K562 (cell line): ENCODE results near the gene DOCK3.

Experiments used
- CEBPG ChIP-seq, 3 experiments: fragments of 200-800 bp in 1 of 3; sonication (Bioruptor generic) in 1 of 3; sonication (generic) in 1 of 3; formaldehyde crosslinking in 1 of 3; IDR thresholded peaks in 2 of 3; conservative IDR thresholded peaks in 1 of 3; 2 replicates each; pipeline versions ENCODE4 v1.6.1 to v1.8.0; 2016 to 2022; ENCODE audit warnings: missing compliant biosample characterization in 2 of 3, missing genetic modification characterization in 2 of 3, mild to moderate bottlenecking in 1 of 3, missing genetic modification reagents in 1 of 3
- ELF1 ChIP-seq: fragments of 200-800 bp; sonication (Bioruptor generic); IDR thresholded peaks from 2 replicates; pipeline ENCODE4 v1.6.1; 2016; ENCODE audit warnings: missing genetic modification characterization, missing compliant biosample characterization
- POLR2AphosphoS5 ChIP-seq: IDR thresholded peaks from 2 replicates; pipeline ENCODE4 v1.6.1; 2011; ENCODE audit warnings: mild to moderate bottlenecking, low read depth, low read length, moderate library complexity; ENCODE audit not compliant: control insufficient read depth, insufficient read depth
- RCOR1 ChIP-seq, 2 experiments: IDR thresholded peaks; 2 replicates each; pipeline ENCODE4 v1.6.1; 2012; ENCODE audit warnings: low read depth in 2 of 2, low read length in 2 of 2, borderline replicate concordance in 1 of 2, improper control_type of control experiment in 1 of 2
- REST ChIP-seq, 2 experiments: fragments of 450-650 bp; formaldehyde crosslinking in 1 of 2; IDR thresholded peaks; 2 replicates each; pipeline versions ENCODE4 v1.4.0 to v1.6.1; 2014 to 2020; ENCODE audit warnings: mild to moderate bottlenecking in 2 of 2, borderline replicate concordance in 1 of 2, low read depth in 1 of 2
- SP2 ChIP-seq: IDR thresholded peaks from 2 replicates; pipeline ENCODE4 v1.6.1; 2011; ENCODE audit warnings: mild to moderate bottlenecking, low read depth, low read length, moderate library complexity; ENCODE audit not compliant: poor library complexity, severe bottlenecking; ENCODE audit errors: extremely low read depth
- TEAD1 ChIP-seq, 2 experiments: fragments of 450-650 bp in 1 of 2; sonication (generic) in 1 of 2; formaldehyde crosslinking; IDR thresholded peaks; 2 replicates each; pipeline versions ENCODE4 v1.4.0 to v1.8.0; 2020 to 2022; ENCODE audit warnings: mild to moderate bottlenecking in 2 of 2, missing genetic modification reagents in 1 of 2
- YY1 ChIP-seq, 3 experiments: IDR thresholded peaks; 2 replicates each; pipeline ENCODE4 v1.6.1; 2011; ENCODE audit warnings: low read length in 2 of 3, mild to moderate bottlenecking in 2 of 3, moderate library complexity in 2 of 3, borderline replicate concordance in 1 of 3, control low read depth in 1 of 3, low read depth in 1 of 3; ENCODE audit not compliant: insufficient read depth in 3 of 3, insufficient replicate concordance in 2 of 3, control insufficient read depth in 1 of 3, insufficient read length in 1 of 3; ENCODE audit errors: extremely low read depth in 1 of 3
- ZKSCAN1 ChIP-seq: fragments of 150-350 bp; IDR thresholded peaks from 2 replicates; pipeline ENCODE4 v1.6.1; 2016; ENCODE audit warnings: low read depth, low read length
- ZZZ3 ChIP-seq: fragments of 450-650 bp; IDR thresholded peaks from 2 replicates; pipeline ENCODE4 v1.6.1; 2016; ENCODE audit warnings: antibody characterized with exemption, mild to moderate bottlenecking, moderate library complexity
- TF ChIP-seq, protein P1 (sequence below), 3 experiments: IDR thresholded peaks in 2 of 3; conservative IDR thresholded peaks in 1 of 3; 2 replicates each; pipeline ENCODE4 v1.5.1; 2011 to 2012; ENCODE audit warnings: low read length in 3 of 3, mild to moderate bottlenecking in 3 of 3, control low read depth in 2 of 3, improper control_type of control experiment in 1 of 3, inconsistent platforms in 1 of 3, low read depth in 1 of 3, mixed read lengths in 1 of 3, moderate library complexity in 1 of 3; ENCODE audit not compliant: insufficient read depth in 2 of 3
- TF ChIP-seq, protein P2 (sequence below): fragments of 250-450 bp; sonication (Bioruptor Pico); IDR thresholded peaks from 2 replicates; pipeline ENCODE4 v1.5.1; 2021; ENCODE audit warnings: mild to moderate bottlenecking

DNA sequence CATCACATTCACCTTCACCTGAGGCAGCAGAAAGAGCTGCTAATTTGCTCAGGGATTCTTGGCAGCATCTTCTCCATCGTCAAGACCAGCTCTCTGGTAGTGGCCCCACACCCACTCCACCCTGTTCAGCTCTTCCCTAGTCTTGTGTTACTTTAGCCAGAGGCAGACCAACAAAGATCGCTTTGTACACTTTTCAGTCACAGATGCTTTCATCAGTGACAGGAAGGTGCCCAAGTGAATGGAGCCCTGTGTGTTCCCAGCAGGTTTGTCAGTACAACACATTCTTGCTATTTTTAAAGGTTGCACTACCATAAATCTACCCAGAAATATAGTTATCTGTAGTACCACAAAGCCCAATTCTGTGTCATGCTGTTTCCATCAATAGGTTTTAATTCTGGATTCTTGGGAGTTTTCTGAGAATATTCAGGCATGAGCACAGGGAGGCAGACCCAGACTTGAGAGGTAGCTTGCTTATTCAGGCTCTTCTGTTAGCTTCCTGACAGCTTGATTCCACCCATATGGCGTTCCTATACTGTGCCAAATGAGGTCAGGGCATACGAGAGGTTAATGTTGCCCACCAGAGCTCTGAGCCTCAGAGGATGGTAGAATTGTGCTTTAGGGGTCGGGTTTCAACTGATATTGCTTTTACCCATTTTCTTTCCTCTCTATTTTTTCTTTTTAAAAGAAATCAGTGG is 600.5 kb downstream of the DOCK3 start:
- TF ChIP-seq ZZZ3 = no peak
- TF ChIP-seq, protein P1, sequence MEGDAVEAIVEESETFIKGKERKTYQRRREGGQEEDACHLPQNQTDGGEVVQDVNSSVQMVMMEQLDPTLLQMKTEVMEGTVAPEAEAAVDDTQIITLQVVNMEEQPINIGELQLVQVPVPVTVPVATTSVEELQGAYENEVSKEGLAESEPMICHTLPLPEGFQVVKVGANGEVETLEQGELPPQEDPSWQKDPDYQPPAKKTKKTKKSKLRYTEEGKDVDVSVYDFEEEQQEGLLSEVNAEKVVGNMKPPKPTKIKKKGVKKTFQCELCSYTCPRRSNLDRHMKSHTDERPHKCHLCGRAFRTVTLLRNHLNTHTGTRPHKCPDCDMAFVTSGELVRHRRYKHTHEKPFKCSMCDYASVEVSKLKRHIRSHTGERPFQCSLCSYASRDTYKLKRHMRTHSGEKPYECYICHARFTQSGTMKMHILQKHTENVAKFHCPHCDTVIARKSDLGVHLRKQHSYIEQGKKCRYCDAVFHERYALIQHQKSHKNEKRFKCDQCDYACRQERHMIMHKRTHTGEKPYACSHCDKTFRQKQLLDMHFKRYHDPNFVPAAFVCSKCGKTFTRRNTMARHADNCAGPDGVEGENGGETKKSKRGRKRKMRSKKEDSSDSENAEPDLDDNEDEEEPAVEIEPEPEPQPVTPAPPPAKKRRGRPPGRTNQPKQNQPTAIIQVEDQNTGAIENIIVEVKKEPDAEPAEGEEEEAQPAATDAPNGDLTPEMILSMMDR (IDR thresholded peaks at IDR 0.05 in 2 of 3, conservative IDR thresholded peaks at IDR 0.05 in 1 of 3; ENCODE audit: insufficient read depth in 2 of 3, low read depth in 1 of 3, low read length in 3 of 3) = no peak
- no peak for TF ChIP-seq ELF1 (tag)
- TF ChIP-seq, protein P2, sequence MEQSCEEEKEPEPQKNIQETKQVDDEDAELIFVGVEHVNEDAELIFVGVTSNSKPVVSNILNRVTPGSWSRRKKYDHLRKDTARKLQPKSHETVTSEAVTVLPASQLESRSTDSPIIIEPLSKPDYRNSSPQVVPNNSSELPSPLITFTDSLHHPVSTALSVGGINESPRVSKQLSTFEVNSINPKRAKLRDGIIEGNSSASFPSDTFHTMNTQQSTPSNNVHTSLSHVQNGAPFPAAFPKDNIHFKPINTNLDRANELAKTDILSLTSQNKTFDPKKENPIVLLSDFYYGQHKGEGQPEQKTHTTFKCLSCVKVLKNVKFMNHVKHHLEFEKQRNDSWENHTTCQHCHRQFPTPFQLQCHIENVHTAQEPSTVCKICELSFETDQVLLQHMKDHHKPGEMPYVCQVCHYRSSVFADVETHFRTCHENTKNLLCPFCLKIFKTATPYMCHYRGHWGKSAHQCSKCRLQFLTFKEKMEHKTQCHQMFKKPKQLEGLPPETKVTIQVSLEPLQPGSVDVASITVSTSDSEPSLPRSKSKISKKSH (CRISPR knock-in tag) = no peak
- TF ChIP-seq TEAD1 (CRISPR knock-in tag; IDR thresholded peaks at IDR 0.05) = no peak
- no peak for TF ChIP-seq RCOR1 (IDR thresholded peaks at IDR 0.05; ENCODE audit: borderline replicate concordance in 1 of 2, low read depth in 2 of 2, low read length in 2 of 2)
- no peak for TF ChIP-seq YY1 (IDR thresholded peaks at IDR 0.05; ENCODE audit: borderline replicate concordance in 1 of 3, control insufficient read depth in 1 of 3, extremely low read depth in 1 of 3, insufficient read depth in 3 of 3, insufficient read length in 1 of 3, insufficient replicate concordance in 2 of 3, low read depth in 1 of 3, low read length in 2 of 3)
- no peak for TF ChIP-seq CEBPG (CRISPR knock-in tag; IDR thresholded peaks at IDR 0.05)
- no peak for TF ChIP-seq CEBPG (tag; conservative IDR thresholded peaks at IDR 0.05 in 1 of 2, IDR thresholded peaks at IDR 0.05 in 1 of 2)
- no peak for TF ChIP-seq REST (IDR thresholded peaks at IDR 0.05; ENCODE audit: borderline replicate concordance)
- TF ChIP-seq REST (CRISPR knock-in tag; IDR thresholded peaks at IDR 0.05; ENCODE audit: low read depth) = no peak
- no peak for TF ChIP-seq SP2
- no peak for TF ChIP-seq ZKSCAN1
- TF ChIP-seq POLR2AphosphoS5 = no peak
